Measurements from ENCODE around the gene STK38L.

The STK38L gene

DNA sequence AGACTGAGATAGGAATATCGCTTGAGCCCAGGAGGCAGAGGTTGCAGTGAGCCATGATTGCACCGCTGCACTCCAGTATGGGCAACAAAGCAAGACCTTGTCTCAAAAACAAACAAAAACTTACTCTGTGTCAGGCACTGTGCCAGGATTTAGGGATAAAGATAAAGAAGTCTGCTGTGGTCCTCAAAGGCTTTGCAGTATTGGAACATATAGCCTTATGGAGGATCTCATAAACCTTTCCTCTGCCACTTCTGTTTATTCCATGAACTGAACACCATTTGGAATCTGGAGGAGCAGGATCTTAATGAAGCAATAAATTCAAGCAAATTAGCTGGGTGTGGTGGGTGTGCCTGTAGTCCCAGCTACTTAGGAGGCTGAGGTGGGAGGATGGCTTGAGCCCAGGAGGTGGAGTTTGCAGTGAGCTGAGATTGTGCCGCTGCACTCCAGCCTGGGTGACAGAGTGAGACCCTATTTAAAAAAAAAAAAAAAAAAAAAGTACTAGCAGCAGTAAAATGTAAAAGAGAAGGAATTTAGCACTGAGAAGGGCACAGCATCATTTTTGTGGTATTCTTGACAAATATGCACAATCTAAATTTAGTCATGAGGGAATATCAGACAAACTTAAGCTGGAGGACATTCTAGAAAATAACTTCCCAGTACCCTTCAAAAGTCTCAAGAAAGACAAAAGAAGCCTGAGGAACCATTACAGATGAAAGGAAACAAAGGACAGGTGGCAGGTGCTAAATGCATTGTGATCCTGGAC, 115.7 kb downstream of the STK38L start:
- no peak for DNase-seq

DNA sequence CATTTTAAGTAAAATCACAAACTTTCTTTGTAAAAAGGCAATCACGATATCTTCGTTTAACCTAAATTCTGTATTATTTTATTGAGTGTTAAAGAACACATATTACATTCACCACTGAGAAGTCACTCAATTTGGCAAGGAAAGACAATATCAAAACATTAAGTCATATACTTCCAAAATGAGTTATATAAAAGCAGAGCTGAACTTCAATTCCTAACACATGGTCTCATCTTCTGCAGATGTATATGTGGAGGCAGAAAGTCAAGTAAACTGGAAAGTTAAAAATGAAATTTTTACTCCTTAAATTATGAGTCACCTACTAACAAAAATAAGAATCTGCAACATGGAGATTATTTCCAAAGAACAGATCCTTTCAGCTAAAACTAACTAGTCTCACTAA, 117.3 kb downstream of the STK38L start:
- DNase-seq = no peak

DNA sequence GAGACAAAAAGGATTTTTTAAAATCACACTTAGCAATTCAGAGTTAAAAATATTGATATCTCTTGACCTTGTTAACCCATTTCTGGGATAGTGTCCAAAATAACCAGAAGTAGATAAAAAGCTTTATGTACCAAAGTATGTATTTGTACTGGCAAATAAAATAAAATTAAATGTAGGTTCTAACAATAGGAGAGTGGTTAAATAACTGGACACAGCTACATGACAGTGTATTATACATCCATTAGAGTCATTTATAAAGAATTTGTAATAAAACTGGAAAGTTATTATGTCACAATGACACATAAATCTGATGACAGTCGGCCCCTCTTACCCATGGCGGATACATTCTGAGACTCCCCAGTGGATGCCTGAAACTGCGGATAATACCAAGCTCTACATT, 122.5 kb downstream of the STK38L start:
- DNase-seq = peak; percentile 7

DNA sequence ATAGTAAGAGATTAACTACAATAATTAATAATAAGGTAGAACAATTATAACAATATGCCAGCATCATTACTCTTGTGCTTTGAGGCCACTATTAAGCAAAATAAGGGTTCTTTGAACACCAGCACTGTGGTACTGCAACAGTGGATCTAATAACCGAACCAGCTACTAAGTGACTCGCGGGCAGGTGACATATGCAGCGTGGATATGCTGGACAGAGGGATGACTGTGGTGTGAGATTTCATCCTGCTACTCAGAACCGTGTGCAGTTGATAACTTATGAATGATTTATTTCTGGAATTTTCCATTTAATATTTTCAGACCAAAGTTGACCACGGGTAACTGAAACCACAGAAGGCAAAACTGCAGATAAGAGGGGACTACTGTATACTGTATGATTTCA, 123.0 kb downstream of the STK38L start:
- no peak for DNase-seq
